Esophagus muscularis mucosa (tissue), 4 donors: ENCODE results near the gene MCM10. TPM values are rescaled to one million over a fixed set of nuclear protein-coding genes. Genes with fewer than 3 reads are reported as not detected.

Experiments
- small RNA-seq, 3 donors: library from RNA; depleted of rRNA; stranded (forward); fragments of <200 nt; gene quantifications; one replicate each; pipeline ENCODE3, GENCODE V24; 2016
- total RNA-seq, 4 donors: library from RNA; depleted of rRNA; stranded (reverse); fragments of >200 nt; gene quantifications; one replicate each; pipeline versions ENCODE4 v1.1.0 to v1.2.1, GENCODE V29; 2016

Gene MCM10
- total RNA-seq, 4 donors from 2014 or later = 0.17 to 0.32 TPM; not detected in 2

Small RNA genes within 50 kb of the gene (small RNA-seq; reads per million reads assigned to genes)
- gene RNU6-6P = 0 reads per million in 3 donors

Other genes starting within 250 kb of the MCM10 start
- gene CCDC3, start 159.8 kb upstream of the MCM10 start, total RNA-seq = 10 to 100 TPM; 23.7 to 79.1 (median 44.3) TPM
- gene OPTN, start 61.4 kb upstream of the MCM10 start, total RNA-seq = 10 to 100 TPM; 64.4 to 93.6 (median 79.6) TPM
- gene UCMA, start 72.8 kb downstream of the MCM10 start, total RNA-seq = not detected
- gene PHYH, start 138.5 kb downstream of the MCM10 start, total RNA-seq = 10 to 100 TPM; 29.3 to 42.8 (median 38.4) TPM
- gene SEPHS1, start 186.7 kb downstream of the MCM10 start, total RNA-seq = 10 to 100 TPM; 37.0 to 53.1 (median 46.0) TPM